SIG-M5 (cell line): ENCODE data around the gene TNFRSF14.

Source experiments
- DNase-seq: peaks from one replicate; lab custom pipeline; 2025; lab: John Stamatoyannopoulos, UW

TNFRSF14 gene

DNA sequence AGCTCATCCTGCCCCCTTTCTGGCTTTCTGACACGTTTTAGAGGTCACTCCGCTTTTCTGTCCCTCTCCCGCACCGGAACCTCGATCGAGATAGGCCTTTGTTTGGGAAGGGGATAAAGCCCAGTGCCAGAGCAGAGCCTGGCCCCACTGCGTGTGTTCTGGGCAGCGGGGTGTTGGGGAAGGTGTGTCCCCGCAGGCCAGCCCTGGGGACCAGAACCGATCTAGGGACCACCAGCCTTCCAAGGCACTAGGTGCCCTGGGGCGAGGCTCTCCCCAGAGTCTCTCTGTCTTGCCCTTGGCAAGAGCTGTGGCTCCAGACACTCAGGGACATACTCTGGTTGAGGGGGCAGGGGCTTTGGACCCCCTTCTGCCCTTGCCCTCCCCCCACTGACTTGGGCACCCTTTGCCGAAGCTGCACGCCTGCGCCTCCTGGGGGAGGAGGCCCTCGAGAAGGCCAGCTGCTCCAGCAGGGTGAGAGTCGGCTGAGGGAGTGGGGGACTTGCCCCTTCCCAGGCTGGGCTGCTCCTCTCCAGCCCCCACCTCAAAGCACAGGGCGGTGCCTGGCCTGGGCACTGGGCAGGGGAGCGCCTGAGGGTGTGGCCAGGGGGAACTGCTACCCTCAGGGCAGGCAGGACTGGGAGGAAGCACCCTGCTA is 46.8 kb downstream of the TNFRSF14 start:
- no peak for DNase-seq

DNA sequence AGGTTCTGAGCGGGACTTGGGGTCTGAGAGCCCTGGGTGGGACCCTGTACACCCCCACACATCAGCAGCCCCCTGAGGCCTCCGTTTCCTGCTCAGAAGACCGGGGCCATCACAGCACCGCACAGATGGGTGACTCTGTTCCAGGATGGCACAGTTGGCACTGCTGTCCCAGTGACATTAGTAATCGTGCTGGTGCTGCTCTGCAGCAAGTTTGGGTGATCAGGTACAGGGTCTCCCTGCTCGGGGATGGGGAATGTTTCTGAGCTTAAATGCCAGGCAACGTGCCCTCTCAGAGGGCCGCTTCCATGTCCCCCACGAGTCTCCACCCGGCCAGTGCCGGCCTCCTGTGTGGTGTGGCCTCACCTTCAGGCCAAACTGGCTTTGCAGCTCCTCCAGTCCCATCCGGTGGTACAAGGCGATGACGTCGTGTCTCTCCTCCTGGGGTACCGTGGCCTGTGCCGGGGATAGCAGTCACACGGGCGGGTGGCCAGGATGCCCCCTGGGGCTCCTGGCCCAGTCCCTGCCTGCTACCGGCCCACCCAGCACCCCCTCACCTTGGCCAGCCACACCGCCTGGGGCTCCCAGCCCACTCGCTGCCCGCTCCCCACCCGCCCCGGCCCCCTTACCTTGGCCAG is 47.5 kb downstream of the TNFRSF14 start:
- DNase-seq: no peak

DNA sequence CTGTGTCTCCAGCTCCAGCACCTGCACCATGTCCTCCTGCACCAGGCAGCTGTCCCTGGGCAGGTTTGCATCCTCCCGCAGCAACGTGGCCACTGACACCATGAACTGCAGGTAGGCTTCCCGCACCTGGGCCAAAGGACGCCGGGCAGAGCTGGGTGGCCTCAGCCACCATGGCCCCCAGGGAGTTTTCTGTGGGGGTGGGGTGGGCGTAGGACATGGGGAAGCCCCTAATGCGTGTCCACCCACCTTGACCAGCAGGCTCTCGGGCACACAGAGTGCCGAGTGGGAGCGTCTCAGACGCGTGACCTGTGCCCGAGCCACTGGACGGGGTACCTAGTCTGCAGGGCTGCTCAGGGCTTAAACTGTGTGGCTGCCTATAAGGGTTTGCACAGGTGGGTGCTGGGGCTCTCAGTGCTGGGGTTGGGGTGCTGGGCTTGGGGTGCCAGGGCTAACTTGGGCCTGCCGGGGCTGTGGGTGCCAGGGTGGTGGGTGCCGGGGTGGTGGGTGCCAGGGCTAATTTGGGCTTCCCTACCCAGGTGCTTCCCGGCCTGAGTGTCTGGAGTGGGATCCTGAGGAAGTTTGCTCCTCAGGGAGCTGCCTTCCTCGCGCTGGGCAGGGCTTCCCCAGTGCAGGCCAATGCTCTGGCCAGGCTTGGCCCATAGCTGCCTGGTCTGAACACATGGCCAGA is 48.1 kb downstream of the TNFRSF14 start:
- no peak for DNase-seq

DNA sequence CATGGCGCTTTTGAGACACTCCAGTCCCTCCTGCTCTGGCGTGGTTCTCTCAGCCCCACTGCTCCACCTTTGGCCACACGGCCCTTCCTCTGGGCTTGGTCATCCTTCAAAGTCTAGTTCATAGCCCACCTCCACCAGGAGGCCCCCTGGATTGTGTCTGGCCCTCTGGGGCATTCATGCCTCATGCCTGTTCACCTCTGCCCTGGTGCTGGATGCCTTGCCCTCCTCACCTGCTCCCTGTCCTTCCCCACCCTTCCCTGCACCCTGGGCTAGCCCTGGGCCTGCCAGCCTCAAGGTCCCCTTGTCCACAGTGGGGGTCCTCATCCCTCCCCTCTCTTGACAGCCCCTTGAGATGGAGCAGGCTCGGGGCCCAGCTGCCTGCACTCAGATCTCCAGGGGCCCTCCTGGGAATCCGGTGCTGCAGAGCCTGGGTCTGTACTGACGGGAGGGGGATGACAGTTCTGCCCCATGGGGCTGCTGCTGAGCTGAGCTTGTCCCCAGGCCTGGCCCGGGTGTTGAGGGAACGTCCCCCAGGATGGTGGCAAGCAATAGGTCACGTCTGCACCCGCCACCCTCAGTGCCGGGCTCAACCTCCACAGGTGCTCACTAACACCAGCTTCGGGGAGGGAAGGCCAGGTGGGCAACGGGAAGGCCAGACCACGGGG is 48.8 kb downstream of the TNFRSF14 start:
- DNase-seq: no peak

DNA sequence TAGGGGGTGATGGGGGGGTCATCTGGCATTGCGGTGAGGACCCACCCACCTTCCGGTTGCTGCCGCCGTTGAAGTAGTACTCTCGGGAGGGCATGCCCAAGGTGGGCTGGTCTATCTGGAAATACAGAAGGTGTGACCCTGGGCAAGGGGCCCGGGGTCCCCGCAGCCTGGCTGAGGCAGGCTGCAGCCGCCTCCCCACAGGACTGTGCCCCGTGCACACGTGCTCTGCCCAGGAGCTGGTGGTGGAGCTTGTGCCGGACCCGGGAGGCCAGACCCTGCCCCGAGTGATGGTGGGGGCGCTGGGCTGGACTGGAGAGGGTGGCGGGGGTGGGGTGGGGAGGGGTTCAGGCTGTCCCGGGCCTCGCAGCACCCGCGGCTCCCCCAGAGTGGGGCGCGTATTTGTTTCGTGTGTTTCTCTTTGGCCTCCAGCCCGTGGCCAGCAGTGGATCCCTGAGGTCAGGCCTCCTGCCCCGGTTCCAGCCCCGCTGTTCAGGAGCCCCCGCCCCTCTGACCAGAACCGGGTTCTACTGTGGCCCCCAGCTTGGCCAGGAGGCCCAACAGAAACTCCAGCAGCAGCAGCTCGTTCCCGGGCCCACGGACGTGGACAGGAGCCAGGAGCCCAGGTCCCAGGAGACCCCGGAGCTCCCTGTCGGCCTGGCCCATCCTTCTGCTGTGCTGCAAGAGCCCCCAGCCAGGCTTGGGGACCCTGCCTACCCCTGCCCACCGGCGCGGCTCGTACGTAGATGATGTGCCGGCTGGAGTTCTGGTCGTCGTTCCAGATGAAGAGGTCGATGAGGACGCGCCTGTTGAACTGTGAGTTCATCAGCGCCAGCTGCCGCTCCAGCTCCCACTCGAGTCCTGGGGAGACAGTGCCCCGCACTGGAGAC is 49.6 kb downstream of the TNFRSF14 start:
- DNase-seq: no peak

DNA sequence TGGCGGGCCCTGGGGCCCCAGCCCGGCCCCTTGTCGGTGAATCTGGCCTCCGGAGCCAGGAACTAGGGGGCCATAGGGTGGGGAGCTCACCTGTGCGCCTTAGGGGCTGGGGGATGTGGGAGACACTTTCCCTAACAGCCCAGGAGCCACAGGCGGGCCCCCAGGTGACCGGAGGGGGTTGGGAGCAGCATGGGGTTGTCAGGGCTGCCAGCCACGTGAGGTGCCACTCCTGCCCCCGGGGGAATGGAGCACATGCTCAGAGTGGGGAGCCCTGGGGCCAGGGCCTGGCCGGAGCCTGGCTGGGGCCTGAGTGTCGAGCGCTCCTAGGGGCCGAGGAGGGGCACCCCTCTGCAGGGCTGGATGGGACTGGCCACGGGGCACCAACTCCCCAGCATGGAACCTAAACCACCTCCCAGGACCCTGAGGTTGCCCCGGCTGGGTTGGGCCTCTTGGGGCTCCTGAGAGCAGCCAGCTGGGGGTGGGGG is 50.3 kb downstream of the TNFRSF14 start:
- no peak for DNase-seq

DNA sequence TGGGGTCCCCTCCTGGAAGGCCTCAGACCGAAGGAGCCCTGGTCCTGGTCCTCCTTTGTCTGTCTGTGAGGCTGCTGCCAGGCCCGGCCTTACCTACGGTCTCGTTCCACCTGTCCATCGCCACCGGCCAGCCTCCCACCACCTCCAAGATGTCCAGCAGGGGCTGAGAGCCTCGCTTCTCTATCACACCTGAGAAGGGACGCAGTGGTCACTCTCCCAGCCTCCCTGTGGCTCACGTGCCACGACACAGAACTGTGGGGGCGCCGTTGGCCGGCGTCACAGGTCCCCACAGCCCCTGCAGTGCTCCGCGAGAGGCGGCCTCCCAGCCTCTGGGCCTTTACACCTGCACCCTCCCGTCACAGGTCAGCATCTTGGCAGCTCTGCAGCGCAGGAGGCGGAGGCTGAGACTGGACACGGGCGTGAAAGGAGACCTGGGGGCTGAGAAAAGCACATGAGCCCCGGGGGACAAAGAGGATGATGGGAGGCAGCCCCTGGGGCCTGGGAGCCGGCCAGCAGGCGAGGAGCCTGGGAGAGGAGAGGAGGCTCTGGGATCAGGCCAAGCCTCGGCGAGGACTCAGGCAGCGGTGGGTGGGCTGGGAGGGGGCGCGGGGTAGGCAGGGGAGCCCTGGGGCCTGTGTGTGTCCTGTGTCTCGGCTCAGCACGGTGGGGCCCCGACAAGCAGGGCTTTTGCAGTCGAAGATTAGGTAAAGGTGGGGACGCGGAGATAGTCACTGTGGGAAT is 50.9 kb downstream of the TNFRSF14 start:
- no peak for DNase-seq

DNA sequence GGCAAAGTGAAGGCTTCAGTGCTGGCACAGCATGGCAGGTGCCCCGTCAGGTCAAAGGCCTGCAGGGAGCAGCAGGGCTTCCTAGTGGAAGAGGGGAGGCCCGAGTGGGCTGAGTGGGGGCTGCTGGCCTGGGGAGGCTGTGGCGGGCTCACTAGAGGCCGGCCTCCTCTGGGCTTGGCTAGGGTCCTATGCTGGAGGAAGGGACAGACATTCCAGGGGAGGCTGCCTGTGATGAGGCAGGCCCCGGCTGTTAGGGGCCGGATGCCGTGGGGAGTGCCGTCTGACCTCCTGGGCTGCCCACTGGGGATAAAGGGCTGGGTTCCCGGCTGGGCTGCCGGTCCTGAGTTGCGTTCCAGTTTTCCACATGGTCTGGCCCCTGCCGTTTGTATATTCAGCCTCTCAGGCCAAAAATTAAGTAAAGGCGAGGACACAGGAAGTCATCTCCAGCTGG is 51.5 kb downstream of the TNFRSF14 start:
- DNase-seq: no peak

DNA sequence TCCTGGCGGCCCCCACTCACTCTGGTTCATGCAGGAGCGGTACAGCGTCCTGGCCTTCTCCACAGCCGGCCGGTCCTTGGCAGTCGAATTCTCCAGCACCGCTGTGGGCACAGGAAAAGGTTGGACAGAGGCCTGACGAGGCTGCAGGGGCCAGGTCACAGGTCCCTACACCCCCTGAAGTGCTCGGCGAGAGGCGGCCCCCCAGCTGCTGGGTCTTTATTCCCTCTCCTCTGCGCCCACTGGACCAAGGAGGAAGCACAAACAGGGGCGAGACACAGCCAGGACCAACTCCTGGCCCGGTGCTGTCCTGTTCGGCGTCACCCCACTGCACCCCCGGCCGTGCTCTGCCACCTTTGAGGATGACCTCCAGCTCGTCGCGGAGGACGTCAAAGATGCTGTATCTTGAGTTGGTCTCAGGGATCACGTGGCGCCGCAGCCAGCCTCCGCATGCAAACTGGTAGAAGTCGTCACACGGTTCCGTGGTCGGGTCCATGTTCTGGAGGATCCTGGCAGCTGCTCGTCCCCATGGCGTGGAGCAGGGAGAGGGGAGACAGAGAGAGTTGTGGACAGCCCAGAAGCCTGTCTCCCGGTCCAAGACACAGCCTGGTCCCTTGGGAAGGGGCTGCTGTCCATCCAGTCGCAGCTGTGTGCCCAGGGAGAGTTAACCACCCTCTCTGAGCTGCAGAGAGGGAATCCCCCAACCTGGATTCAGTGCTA is 53.3 kb downstream of the TNFRSF14 start:
- no peak for DNase-seq

DNA sequence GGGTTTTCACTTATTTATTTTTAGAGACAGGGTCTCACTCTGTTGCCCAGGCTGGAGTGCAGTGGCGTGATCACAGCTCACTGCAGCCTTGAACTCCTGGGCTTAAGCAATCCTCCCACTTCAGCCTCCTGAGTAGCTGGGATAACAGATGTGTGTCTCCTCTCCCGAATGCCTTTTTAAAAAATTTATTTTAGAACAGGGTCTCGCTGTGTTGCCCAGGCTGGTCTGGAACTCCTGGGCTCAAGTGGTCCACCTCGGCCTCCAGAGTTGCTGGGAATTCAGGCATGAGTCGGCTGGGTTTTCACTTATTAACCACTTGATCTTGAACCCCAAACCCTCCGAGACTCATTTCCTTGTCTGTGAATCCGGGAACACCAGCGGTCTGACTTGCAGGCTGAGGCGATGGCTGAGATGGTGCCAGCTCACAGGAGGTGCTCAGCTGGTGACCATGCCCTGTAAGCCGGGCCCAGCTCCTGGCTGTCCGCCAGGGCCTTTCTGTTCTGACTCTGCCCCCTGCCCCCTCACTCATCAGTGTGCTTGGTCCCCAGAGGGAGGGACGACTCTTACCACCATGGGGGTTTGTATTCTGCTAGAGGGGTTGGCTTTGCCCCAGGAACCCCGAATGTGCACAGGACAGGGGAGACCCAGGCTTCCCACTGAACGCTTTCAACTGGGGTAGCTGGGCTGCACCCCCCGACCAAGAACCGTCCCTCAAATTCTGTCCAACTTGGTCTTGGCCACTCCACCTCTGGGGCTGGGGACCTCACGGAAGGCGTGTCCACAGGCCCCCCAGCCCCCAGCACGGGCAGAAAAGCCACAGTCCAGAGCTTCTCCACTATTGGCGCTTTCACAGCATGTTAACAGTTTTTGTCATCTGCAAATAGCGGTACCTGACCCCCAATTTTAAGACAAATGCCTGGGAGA is 54.1 kb downstream of the TNFRSF14 start:
- no peak for DNase-seq

DNA sequence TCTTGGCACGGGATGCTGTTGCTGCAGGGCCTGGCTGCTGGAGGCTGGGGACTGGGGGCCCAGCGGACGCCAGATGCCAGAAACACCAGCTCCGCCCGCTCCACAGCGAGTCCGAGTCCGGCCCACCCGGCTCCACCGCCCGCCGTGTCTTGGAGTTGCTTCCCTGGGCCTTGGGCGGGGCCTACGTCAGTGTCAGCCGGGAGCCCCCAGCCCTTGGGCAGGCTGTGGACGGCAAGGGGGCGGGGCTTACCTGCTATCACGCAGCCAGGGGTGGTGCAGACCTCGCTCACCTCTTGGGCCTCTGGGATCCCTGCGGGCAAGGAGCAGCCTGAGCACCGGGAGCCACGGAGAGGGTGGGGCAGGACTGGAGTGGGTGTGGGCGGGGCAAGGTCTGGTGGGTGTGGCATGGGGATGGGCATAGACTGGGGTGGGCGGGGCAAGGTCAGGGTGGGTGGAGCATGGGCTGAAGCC is 54.9 kb downstream of the TNFRSF14 start:
- no peak for DNase-seq

DNA sequence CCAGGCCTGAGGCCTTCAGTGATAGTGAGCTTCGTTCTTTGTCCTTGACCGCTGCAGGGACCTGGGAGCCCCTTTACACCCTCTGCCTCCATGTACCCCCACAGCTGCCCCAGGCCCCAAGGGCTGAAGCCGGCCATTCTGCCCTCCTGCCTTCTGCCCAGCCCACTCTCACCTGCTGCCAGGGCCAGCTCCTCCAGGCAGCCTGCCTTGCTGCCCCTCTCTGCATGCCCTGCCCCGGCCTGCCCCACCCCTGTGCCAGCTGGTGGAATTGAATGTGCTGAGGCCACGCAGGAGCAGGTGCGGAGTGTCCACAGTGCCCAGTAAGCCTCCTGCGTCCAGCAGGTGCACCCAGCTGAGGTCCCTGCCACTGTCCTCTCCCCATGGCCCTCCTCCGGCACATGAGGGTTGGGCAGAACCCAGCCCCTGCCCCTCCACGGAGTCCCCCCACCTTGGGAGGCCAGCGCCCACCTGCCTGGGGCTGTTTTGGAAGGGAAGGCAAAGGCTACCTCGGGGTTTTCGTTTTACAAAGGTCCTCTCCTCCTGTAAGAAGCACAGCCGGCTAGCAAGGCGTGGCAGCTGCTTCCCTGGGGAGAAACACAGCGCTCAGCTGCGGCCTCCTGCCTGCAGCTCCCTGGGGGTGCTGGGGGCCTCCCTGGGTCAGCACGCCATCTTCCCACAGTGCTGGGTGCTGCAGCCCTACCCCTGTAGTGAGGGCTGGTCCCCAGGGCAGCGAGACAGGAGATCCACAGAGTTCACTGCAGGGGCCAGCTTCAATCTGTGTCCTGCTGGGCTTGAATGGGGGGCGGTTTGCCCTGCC is 55.7 kb downstream of the TNFRSF14 start:
- no peak for DNase-seq

DNA sequence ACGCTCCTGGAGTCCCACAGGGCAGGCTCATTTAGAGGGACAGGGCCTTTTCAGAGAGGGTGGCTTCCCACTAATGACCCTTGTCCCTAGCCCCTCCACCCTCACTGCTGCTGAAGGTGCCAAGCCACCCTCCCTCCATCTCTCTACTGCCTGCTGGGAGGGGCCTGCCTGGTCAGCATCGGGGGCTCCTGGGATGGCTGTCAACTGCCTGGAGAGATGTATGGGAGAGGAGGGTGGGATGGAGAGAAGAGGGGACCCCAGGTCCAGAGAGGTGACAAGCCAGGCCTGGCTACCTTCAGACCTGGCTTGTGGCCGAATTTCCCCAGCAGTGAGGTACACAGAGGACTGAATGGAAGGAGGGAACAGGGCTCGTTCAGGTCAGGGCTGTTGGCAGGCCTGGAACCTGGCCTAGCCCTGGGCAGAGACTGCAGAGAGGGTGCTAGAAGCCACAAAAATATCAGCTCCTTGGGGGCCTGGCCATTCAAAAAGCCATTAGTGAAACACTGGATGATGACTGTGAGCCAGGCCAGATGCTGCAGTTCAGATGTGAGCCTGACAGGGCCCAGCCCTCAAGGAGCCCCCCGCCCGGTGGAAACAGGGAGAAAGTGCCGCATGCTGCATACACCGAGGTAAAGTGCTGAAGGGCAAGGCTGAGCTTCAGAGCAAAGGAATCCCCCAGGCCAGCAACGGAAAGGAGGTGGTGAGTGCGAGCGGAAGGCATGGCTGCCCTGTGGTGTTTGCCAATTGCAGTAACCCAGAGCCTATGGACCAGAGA is 56.6 kb downstream of the TNFRSF14 start:
- DNase-seq: no peak
